Measurements from ENCODE around the gene MGAT2. TPM values are rescaled to one million over a fixed set of nuclear protein-coding genes. Genes with fewer than 3 reads are reported as not detected.

MGAT2 gene
- total and polyA plus RNA-seq, 9 of the 15 experiments (the other 6 are each of a cell fraction or from before 2014, with no cell fraction given): 0.03 to 33.3 (median 24.6) TPM; not detected in 1

GRCh38 chr14:49585803-49586672, 34.6 kb upstream of the MGAT2 start, which contains the start of gene RPS29 (continued):
- TF ChIP-seq RAD21 (CRISPR knock-in tag; conservative IDR thresholded peaks at IDR 0.05 in 1 of 2, IDR thresholded peaks at IDR 0.05 in 1 of 2) (no peak), FOS (IDR thresholded peaks at IDR 0.05; ENCODE audit: extremely low read depth, insufficient read length) (no peak), KLF6 (CRISPR knock-in tag; IDR thresholded peaks at IDR 0.05; ENCODE audit: borderline replicate concordance) (no peak), ESRRA (IDR thresholded peaks at IDR 0.05; ENCODE audit: borderline replicate concordance, low read depth) (peak; percentile 77; the same call in 1 of the 2 replicates), TCF7 (IDR thresholded peaks at IDR 0.05; ENCODE audit: borderline replicate concordance) (no peak), MTF1 (CRISPR knock-in tag; IDR thresholded peaks at IDR 0.05; ENCODE audit: borderline replicate concordance) (no peak)
- TF ChIP-seq, protein P1, sequence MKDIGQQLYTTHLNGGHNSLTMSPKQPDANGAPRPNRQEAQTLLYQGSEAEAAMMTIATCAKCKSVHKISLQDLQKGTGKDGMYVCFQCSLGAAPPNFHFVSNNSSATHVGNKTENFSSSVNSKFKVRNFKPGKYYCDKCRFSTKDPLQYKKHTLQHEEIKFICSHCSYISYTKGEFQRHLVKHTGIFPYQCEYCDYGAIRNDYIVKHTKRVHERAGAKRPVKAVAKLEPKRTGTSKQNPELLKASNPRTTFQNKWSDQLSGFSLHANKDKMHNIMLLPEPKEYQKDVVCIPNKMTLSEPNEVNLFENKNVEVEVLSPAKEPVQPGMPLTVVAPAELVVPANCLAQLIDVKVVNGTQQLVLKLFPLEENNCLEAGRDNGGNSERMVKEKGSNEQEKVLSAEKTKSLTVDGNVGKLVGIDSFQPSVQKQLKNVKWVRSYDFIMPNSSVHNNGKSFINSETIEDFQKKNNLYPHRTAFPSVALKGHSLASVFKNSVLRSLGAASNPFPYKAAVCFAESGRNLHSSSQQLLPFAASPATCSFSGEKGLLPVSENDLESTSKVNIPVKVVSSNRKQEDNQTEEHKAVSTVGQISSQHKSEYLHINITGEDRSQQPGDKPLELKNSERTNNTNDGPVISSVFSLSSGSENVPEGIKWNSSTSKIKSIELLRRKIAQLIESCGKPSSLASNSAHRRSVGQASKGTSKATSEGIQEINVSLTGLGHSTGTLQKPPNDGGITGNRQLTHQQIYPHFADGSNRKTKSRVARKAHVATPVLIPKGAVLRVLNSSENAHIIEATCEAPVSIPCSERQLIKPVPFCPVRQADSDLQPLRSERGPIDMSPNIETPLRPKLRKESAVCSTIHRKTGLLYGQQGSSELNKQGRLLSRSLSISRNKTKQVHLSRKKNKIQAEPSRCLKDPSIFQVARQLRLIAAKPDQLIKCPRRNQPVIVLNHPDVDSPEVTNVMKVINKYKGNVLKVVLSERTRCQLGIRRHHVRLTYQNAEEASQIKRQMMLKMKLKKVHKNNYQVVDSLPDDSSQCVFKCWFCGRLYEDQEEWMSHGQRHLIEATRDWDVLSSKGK (CRISPR knock-in tag; IDR thresholded peaks at IDR 0.05): no peak

Measured in K562 (cell line).